ENCODE results near the gene SAPCD1.

SAPCD1 gene

GRCh38 chr6:31762356-31762755, at the start of gene SAPCD1:
Gene SAPCD1 (plus strand): TSS chr6:31762656. CDS start chr6:31763055, 399 bp downstream.
- no peak for DNase-seq (ENCODE audit: low read depth)
- TF ChIP-seq CTCF (conservative IDR thresholded peaks at IDR 0.05; ENCODE audit: low read depth, low read length): no peak

GRCh38 chr6:31713465-31713864, 49.0 kb upstream of the SAPCD1 start:
- H3K4me3 ChIP-seq (ENCODE audit: low read depth, low read length): no peak overlapping the region
- DNase-seq (ENCODE audit: low read depth): no peak
- no peak for TF ChIP-seq CTCF (conservative IDR thresholded peaks at IDR 0.05; ENCODE audit: low read depth, low read length)

More at GRCh38 chr6:31762356-31762755, at the start of gene SAPCD1:
- H3K4me3 ChIP-seq (ENCODE audit: low read depth, low read length): no peak within 1 kb of the TSS

GRCh38 chr6:31713991-31714684, 48.3 kb upstream of the SAPCD1 start:
- no peak for TF ChIP-seq CTCF (conservative IDR thresholded peaks at IDR 0.05; ENCODE audit: low read depth, low read length)
- H3K4me3 ChIP-seq (ENCODE audit: low read depth, low read length): no peak overlapping the region
- no peak for DNase-seq (ENCODE audit: low read depth)

GRCh38 chr6:31715022-31715958, 47.2 kb upstream of the SAPCD1 start, which contains the start of gene LY6G6D:
Gene LY6G6D (plus strand): TSS chr6:31715348. CDS start chr6:31715356, 8 bp downstream.
- no peak within 1 kb of the TSS for H3K4me3 ChIP-seq (ENCODE audit: low read depth, low read length)
- TF ChIP-seq CTCF (conservative IDR thresholded peaks at IDR 0.05; ENCODE audit: low read depth, low read length): no peak
- no peak for DNase-seq (ENCODE audit: low read depth)

GRCh38 chr6:31717499-31718222, 44.8 kb upstream of the SAPCD1 start:
- TF ChIP-seq CTCF (conservative IDR thresholded peaks at IDR 0.05; ENCODE audit: low read depth, low read length): no peak
- no peak overlapping the region for H3K4me3 ChIP-seq (ENCODE audit: low read depth, low read length)
- DNase-seq (ENCODE audit: low read depth): no peak

- no peak for DNase-seq (ENCODE audit: low read depth)
- no peak overlapping the region for H3K4me3 ChIP-seq (ENCODE audit: low read depth, low read length)
- TF ChIP-seq CTCF (conservative IDR thresholded peaks at IDR 0.05; ENCODE audit: low read depth, low read length): no peak
Measured at GRCh38 chr6:31718265-31718664, 44.2 kb upstream of the SAPCD1 start.
